Cortex of kidney (tissue), 1 donor: ENCODE measurements around the gene JPT1.
"Not testable (repeated sequence)": the region's sequence is repeated elsewhere in the genome, so short reads cannot be mapped to it uniquely, and the experiment has no call there.

Experiments used
- DNase-seq: peaks from one replicate; lab custom pipeline; 2025; lab: John Stamatoyannopoulos, UW

The JPT1 gene

GRCh38 chr17:75154195-75155106 is at the start of gene JPT1:
TSS of gene JPT1 (minus strand) at chr17:75154512. CDS start at chr17:75154397, 115 bp downstream.
- no peak for DNase-seq

- DNase-seq: no peak
Observed at GRCh38 chr17:75199886-75200618, 45.7 kb upstream of the JPT1 start.

- no peak for DNase-seq
Observed at GRCh38 chr17:75194879-75195278, 40.6 kb upstream of the JPT1 start.

GRCh38 chr17:75191584-75191983 is 37.3 kb upstream of the JPT1 start:
- no peak for DNase-seq

GRCh38 chr17:75188614-75189013 is 34.3 kb upstream of the JPT1 start:
- no peak for DNase-seq

- no peak for DNase-seq
Observed at GRCh38 chr17:75183999-75184884, 29.9 kb upstream of the JPT1 start.

- DNase-seq: peak; percentile 33
Observed at GRCh38 chr17:75182569-75183436, 28.5 kb upstream of the JPT1 start, which contains the start of gene SUMO2. TSS of gene SUMO2 (minus strand) at chr17:75182959. CDS start at chr17:75182834, 125 bp downstream.

GRCh38 chr17:75182319-75182568 is 27.9 kb upstream of the JPT1 start:
- no peak for DNase-seq

GRCh38 chr17:75181608-75182318 is 27.5 kb upstream of the JPT1 start:
- no peak for DNase-seq

- no peak for DNase-seq
Observed at GRCh38 chr17:75181110-75181509, 26.8 kb upstream of the JPT1 start.

GRCh38 chr17:75178453-75178852 is 24.1 kb upstream of the JPT1 start:
- DNase-seq: no peak

GRCh38 chr17:75176625-75177024 is 22.3 kb upstream of the JPT1 start:
- no peak for DNase-seq

- no peak for DNase-seq
Observed at GRCh38 chr17:75174996-75175395, 20.7 kb upstream of the JPT1 start.

GRCh38 chr17:75173526-75173925 is 19.2 kb upstream of the JPT1 start:
- DNase-seq: no peak

- no peak for DNase-seq
Observed at GRCh38 chr17:75168998-75169397, 14.7 kb upstream of the JPT1 start.

- not testable (repeated sequence) for DNase-seq
Observed at GRCh38 chr17:75164606-75165005, 10.3 kb upstream of the JPT1 start.

- DNase-seq: no peak
Observed at GRCh38 chr17:75163074-75163473, 8.8 kb upstream of the JPT1 start.

- no peak for DNase-seq
Observed at GRCh38 chr17:75160211-75160610, 5.9 kb upstream of the JPT1 start.

GRCh38 chr17:75159196-75160031 is 5.1 kb upstream of the JPT1 start:
- no peak for DNase-seq

- not testable (repeated sequence) for DNase-seq
Observed at GRCh38 chr17:75158480-75158879, 4.2 kb upstream of the JPT1 start.
